ENCODE results near the gene CLEC18B. TPM values are rescaled to one million over a fixed set of nuclear protein-coding genes. Genes with fewer than 3 reads are reported as not detected.

The CLEC18B gene
- total and polyA plus RNA-seq, 2 of the 4 experiments (the other 2 are of a cell fraction), result 0.17 TPM; not detected in 1

DNA sequence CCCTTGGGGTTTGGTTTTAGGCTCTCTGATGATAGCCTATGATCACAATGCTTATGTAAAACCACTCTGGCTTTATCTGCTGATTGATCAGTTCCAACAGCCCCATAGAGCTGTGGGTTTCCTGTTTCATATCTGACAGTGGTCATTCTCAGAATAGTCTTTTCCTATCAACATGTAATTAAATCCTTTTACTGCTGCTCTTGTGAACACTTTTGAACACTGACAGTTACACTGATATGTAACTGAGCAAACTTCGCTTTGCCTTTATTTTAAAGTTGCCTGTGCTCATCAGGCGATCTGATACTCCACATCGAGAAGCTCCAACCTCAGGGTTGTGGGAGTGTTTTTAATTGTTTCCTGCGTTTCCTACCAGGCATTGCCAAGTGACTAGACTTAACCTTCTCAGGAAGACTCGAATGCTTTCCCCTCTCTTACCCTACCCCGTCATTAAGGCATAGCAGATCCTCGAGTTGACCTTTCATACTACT, 17.3 kb upstream of the CLEC18B start:
- WGBS, 2 experiments (ENCODE audit: extremely low coverage in 2 of 2, insufficient read length in 1 of 2), result no CpG with 5 or more reads among the region's 7 CpGs
- no peak overlapping the region for H3K9ac ChIP-seq (ENCODE audit: low read depth, low read length)
- H2AK5ac ChIP-seq (ENCODE audit: low read depth, low read length), result no peak overlapping the region

More for the DNA sequence above, 17.3 kb upstream of the CLEC18B start:
- Histone ChIP-seq H4K20me1 (ENCODE audit: insufficient read depth, low read length) (no peaks in the 10 kb centered on the region), H3K79me1 (ENCODE audit: low read depth in 1 of 2, low read length in 2 of 2) (no peaks in the 10 kb centered on the region), H4K8ac (ENCODE audit: low read depth in 2 of 2, low read length in 2 of 2) (no peak overlapping the region), H2BK15ac (ENCODE audit: low read depth, low read length) (no peak overlapping the region), H3K9me3 (ENCODE audit: control insufficient read depth, insufficient read depth, low read length) (no peaks in the 10 kb centered on the region), H2BK120ac (ENCODE audit: low read depth, low read length) (no peak overlapping the region), H3K4me3 (ENCODE audit: insufficient read depth, low read depth, low read length) (no peak overlapping the region), H4K5ac (ENCODE audit: low read depth, low read length) (no peak overlapping the region), H2AFZ (replicated peaks; ENCODE audit: low read length, poor library complexity) (no peak overlapping the region), H3K56ac (ENCODE audit: extremely low read depth, insufficient read depth, low read length) (no peak overlapping the region), H3K36me3 (ENCODE audit: control insufficient read depth, insufficient read depth, low read length) (peaks cover 3% of the 10 kb centered on the region; the same call in 1 of the 2 replicates), H3K4me1 (ENCODE audit: control insufficient read depth, insufficient read depth, low read length) (no peaks in the 10 kb centered on the region), H3K4me2 (ENCODE audit: low read depth, low read length) (no peak overlapping the region), H3K18ac (ENCODE audit: low read depth, low read length) (no peak overlapping the region), H3K4ac (ENCODE audit: low read depth, low read length) (no peak overlapping the region), H3K27me3 (ENCODE audit: control insufficient read depth, insufficient read depth, low read length) (no peaks in the 10 kb centered on the region), H3K23ac (ENCODE audit: low read depth, low read length) (no peak overlapping the region), H3K14ac (replicated peaks; ENCODE audit: low read depth, low read length) (no peak overlapping the region), H2BK5ac (ENCODE audit: low read depth, low read length, poor library complexity, severe bottlenecking) (no peak overlapping the region), H2BK20ac (ENCODE audit: low read depth, low read length) (no peak overlapping the region), H3K27ac (ENCODE audit: insufficient read depth, low read length) (no peak overlapping the region), H2AK9ac (replicated peaks; ENCODE audit: low read depth, low read length, poor library complexity) (no peak overlapping the region), H4K91ac (ENCODE audit: insufficient read depth, low read depth, low read length) (no peak overlapping the region), H3K9me1 (ENCODE audit: insufficient read depth, low read length) (0 out of 2 replicates have a peak, but pooled peaks cover 2% of the 10 kb centered on the region)
- dilution Hi-C loops (cut with HindIII; ENCODE audit: low sequenced_read_pairs, unreplicated experiment) (no loop called here), in situ Hi-C loops (cut with MboI; ENCODE audit: low sequenced_read_pairs) (loop anchor here (10.0 kb wide), 1 partner anchor 134 kb away; no protein-coding TSS in a partner anchor), intact Hi-C loops (cut with micrococcal nuclease) (no loop called here)
- no TSS peak for BruUV-seq (replicated peaks)
- ATAC-seq (ENCODE audit: low read depth), result no peak
- TF ChIP-seq CEBPB (IDR thresholded peaks at IDR 0.05; ENCODE audit: low read depth, low read length) (no peak), RCOR1 (IDR thresholded peaks at IDR 0.05; ENCODE audit: insufficient replicate concordance, low read length) (no peak), CHD1 (IDR thresholded peaks at IDR 0.05; ENCODE audit: low read depth, low read length) (no peak), NFE2L2 (IDR thresholded peaks at IDR 0.05; ENCODE audit: low read depth, low read length) (no peak), BHLHE40 (IDR thresholded peaks at IDR 0.05; ENCODE audit: low read depth, low read length) (no peak), RAD21 (IDR thresholded peaks at IDR 0.05; ENCODE audit: low read length) (no peak), POLR2A (IDR thresholded peaks at IDR 0.05; ENCODE audit: low read depth, low read length) (no peak), SMC3 (IDR thresholded peaks at IDR 0.05; ENCODE audit: low read depth, low read length) (no peak), MAZ (IDR thresholded peaks at IDR 0.05; ENCODE audit: borderline replicate concordance, low read depth, low read length) (no peak), MAFK (IDR thresholded peaks at IDR 0.05; ENCODE audit: low read depth, low read length) (no peak), MXI1 (IDR thresholded peaks at IDR 0.05; ENCODE audit: borderline replicate concordance, low read depth, low read length) (no peak), FOS (IDR thresholded peaks at IDR 0.05; ENCODE audit: low read depth, low read length) (no peak), RFX5 (IDR thresholded peaks at IDR 0.05; ENCODE audit: low read depth, low read length) (no peak)
- TF ChIP-seq, protein P1, sequence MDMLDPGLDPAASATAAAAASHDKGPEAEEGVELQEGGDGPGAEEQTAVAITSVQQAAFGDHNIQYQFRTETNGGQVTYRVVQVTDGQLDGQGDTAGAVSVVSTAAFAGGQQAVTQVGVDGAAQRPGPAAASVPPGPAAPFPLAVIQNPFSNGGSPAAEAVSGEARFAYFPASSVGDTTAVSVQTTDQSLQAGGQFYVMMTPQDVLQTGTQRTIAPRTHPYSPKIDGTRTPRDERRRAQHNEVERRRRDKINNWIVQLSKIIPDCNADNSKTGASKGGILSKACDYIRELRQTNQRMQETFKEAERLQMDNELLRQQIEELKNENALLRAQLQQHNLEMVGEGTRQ (IDR thresholded peaks at IDR 0.05; ENCODE audit: low read depth, low read length), result no peak
- TF ChIP-seq, protein P2, sequence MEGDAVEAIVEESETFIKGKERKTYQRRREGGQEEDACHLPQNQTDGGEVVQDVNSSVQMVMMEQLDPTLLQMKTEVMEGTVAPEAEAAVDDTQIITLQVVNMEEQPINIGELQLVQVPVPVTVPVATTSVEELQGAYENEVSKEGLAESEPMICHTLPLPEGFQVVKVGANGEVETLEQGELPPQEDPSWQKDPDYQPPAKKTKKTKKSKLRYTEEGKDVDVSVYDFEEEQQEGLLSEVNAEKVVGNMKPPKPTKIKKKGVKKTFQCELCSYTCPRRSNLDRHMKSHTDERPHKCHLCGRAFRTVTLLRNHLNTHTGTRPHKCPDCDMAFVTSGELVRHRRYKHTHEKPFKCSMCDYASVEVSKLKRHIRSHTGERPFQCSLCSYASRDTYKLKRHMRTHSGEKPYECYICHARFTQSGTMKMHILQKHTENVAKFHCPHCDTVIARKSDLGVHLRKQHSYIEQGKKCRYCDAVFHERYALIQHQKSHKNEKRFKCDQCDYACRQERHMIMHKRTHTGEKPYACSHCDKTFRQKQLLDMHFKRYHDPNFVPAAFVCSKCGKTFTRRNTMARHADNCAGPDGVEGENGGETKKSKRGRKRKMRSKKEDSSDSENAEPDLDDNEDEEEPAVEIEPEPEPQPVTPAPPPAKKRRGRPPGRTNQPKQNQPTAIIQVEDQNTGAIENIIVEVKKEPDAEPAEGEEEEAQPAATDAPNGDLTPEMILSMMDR (conservative IDR thresholded peaks at IDR 0.05; ENCODE audit: low read depth, low read length), result no peak
- TF ChIP-seq, protein P3, sequence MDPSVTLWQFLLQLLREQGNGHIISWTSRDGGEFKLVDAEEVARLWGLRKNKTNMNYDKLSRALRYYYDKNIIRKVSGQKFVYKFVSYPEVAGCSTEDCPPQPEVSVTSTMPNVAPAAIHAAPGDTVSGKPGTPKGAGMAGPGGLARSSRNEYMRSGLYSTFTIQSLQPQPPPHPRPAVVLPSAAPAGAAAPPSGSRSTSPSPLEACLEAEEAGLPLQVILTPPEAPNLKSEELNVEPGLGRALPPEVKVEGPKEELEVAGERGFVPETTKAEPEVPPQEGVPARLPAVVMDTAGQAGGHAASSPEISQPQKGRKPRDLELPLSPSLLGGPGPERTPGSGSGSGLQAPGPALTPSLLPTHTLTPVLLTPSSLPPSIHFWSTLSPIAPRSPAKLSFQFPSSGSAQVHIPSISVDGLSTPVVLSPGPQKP (IDR thresholded peaks at IDR 0.05; ENCODE audit: borderline replicate concordance, low read depth, low read length), result no peak
- CTCF ChIA-PET, result no interaction called here
- DNase-seq, result no peak
- POLR2A ChIA-PET (ENCODE audit: unreplicated experiment), result no interaction called here

All from IMR-90 (cell line).